Peyer's patch (tissue), 4 donors: Measurements from ENCODE around the gene TUBB2A. TPM values are rescaled to one million over a fixed set of nuclear protein-coding genes. Genes with fewer than 3 reads are reported as not detected.

Source experiments
- DNase-seq, 3 donors: peaks; one replicate each; pipeline ENCODE4 v3.0.0-alpha.2; 2017 to 2019
- H3K27ac ChIP-seq, 4 donors: fragments of 200-600 bp; sonication (generic); one replicate each; pipeline ENCODE4 v1.5.1; 2016 to 2019
- H3K27me3 ChIP-seq, 2 donors: fragments of 200-600 bp; sonication (generic); one replicate each; pipeline ENCODE4 v1.5.1; 2019
- H3K36me3 ChIP-seq, 3 donors: fragments of 200-600 bp; sonication (generic); one replicate each; pipeline ENCODE4 v1.5.1; 2016 to 2019
- H3K4me1 ChIP-seq, 4 donors: fragments of 200-600 bp; sonication (generic); one replicate each; pipeline ENCODE4 v1.5.1; 2016 to 2019
- H3K4me3 ChIP-seq, 4 donors: fragments of 200-600 bp; sonication (generic); 1 replicate in 3 of 4; 2 replicates in 1 of 4; pipeline ENCODE4 v1.5.1; 2016 to 2019; ENCODE audit warnings: mild to moderate bottlenecking in 1 of 4
- H3K9me3 ChIP-seq, 4 donors: fragments of 200-600 bp; sonication (generic); one replicate each; pipeline ENCODE4 v1.5.1; 2016 to 2019; ENCODE audit warnings: mild to moderate bottlenecking in 1 of 4
- CTCF ChIP-seq, 6 experiments: fragments of 450-650 bp in 4 of 6; fragments of 200-600 bp in 2 of 6; sonication (generic) in 1 of 6; IDR thresholded peaks; one replicate each; pipeline ENCODE4 v1.5.1; 2017 to 2019; ENCODE audit warnings: antibody characterized with exemption in 6 of 6, mild to moderate bottlenecking in 3 of 6, moderate library complexity in 1 of 6
- POLR2A ChIP-seq, 2 donors: fragments of 450-650 bp; IDR thresholded peaks; one replicate each; pipeline ENCODE4 v1.5.1; 2017; ENCODE audit warnings: antibody characterized with exemption in 2 of 2, mild to moderate bottlenecking in 2 of 2, moderate library complexity in 2 of 2
- total RNA-seq, 4 donors: library from RNA; depleted of rRNA; stranded (reverse); fragments of >200 nt; gene quantifications; one replicate each; pipeline ENCODE4 v1.1.0, GENCODE V29; 2016

Gene TUBB2A
- total RNA-seq, 4 donors from 2014 or later, result 13.2 to 61.6 (median 47.6) TPM

GRCh38 chr6:3164388-3164787 is 7.0 kb upstream of the TUBB2A start:
- no peak for DNase-seq
- no peaks in the 10 kb centered on the region for H3K9me3 ChIP-seq
- TF ChIP-seq POLR2A (IDR thresholded peaks at IDR 0.05) (no peak), CTCF (IDR thresholded peaks at IDR 0.05) (no peak)
- H3K4me1 ChIP-seq, result peaks cover 0 to 32% (median 0%) of the 10 kb centered on the region in 4 donors
- no peaks in the 10 kb centered on the region for H3K36me3 ChIP-seq
- H3K4me3 ChIP-seq, result no peak overlapping the region
- no peak overlapping the region for H3K27ac ChIP-seq
- H3K27me3 ChIP-seq, result no peaks in the 10 kb centered on the region

DNA sequence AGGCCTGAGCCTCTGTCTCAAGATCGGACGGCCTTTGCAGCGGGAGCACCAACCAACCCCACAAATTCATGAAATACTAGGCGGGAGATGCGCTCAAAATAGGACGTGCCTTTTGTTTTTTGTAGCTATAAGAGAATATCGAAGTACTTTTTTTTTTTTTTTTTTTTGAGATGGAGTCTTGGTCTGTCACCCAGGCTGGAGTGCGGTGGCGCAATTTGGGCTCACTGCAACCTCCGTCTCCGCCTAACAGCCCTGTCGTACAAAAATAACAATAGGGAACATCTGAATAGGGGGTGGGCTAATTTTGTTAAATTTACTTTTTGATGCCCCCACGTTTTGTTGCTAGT is 5.9 kb upstream of the TUBB2A start:
- no peaks in the 10 kb centered on the region for H3K27me3 ChIP-seq
- H3K9me3 ChIP-seq, result no peaks in the 10 kb centered on the region
- H3K4me3 ChIP-seq, result peak overlapping the region; percentile 67 to 79 (median 74)
- peaks cover 0 to 43% (median 0%) of the 10 kb centered on the region in 4 donors for H3K4me1 ChIP-seq
- no peaks in the 10 kb centered on the region for H3K36me3 ChIP-seq
- peak overlapping the region; percentile 86 to 97 (median 94) for H3K27ac ChIP-seq
- no peak for TF ChIP-seq CTCF (IDR thresholded peaks at IDR 0.05)
- no peak for TF ChIP-seq POLR2A (IDR thresholded peaks at IDR 0.05)
- DNase-seq, result no peak

GRCh38 chr6:3162565-3163247 is 5.4 kb upstream of the TUBB2A start:
- Histone ChIP-seq H3K4me1 (peaks cover 0 to 47% (median 0%) of the 10 kb centered on the region in 4 donors), H3K27ac (peak overlapping the region; percentile 86 to 97 (median 94)), H3K4me3 (peak overlapping the region; percentile 67 to 79 (median 74)), H3K27me3 (no peaks in the 10 kb centered on the region), H3K9me3 (no peaks in the 10 kb centered on the region), H3K36me3 (no peaks in the 10 kb centered on the region)
- TF ChIP-seq CTCF (IDR thresholded peaks at IDR 0.05) (peak in 3 of 6 experiments; percentile 11 to 41 (median 28)), POLR2A (IDR thresholded peaks at IDR 0.05) (peak; percentile 71 to 81)
- peak; percentile 65 to 94 (median 90) for DNase-seq

GRCh38 chr6:3162067-3162497 is 4.7 kb upstream of the TUBB2A start:
- Histone ChIP-seq H3K4me1 (peaks cover 0 to 47% (median 0%) of the 10 kb centered on the region in 4 donors), H3K9me3 (no peaks in the 10 kb centered on the region), H3K27ac (peak overlapping the region; percentile 86 to 97 (median 94)), H3K4me3 (peak overlapping the region; percentile 67 to 79 (median 74)), H3K36me3 (no peaks in the 10 kb centered on the region), H3K27me3 (no peaks in the 10 kb centered on the region)
- no peak for TF ChIP-seq CTCF (IDR thresholded peaks at IDR 0.05)
- no peak for TF ChIP-seq POLR2A (IDR thresholded peaks at IDR 0.05)
- no peak for DNase-seq

GRCh38 chr6:3159805-3160781 is 2.7 kb upstream of the TUBB2A start:
- no peaks in the 10 kb centered on the region for H3K9me3 ChIP-seq
- no peaks in the 10 kb centered on the region for H3K27me3 ChIP-seq
- H3K4me1 ChIP-seq, result peaks cover 0 to 50% (median 0%) of the 10 kb centered on the region in 4 donors
- no peak overlapping the region for H3K4me3 ChIP-seq
- DNase-seq, result peak; percentile 31 to 91 (median 90)
- H3K36me3 ChIP-seq, result peaks cover 0 to 3% (median 0%) of the 10 kb centered on the region in 3 donors
- H3K27ac ChIP-seq, result peak overlapping the region; percentile 38 to 83 (median 70)
- TF ChIP-seq CTCF (IDR thresholded peaks at IDR 0.05), result no peak
- peak; percentile 89 to 95 for TF ChIP-seq POLR2A (IDR thresholded peaks at IDR 0.05)
